GM20431 (cell line): ENCODE measurements around the gene SPOCK1.
"Not testable (repeated sequence)": the region's sequence is repeated elsewhere in the genome, so short reads cannot be mapped to it uniquely, and the experiment has no call there.

Experiments used
- in situ Hi-C: fragments of 300-500 bp; cut with MseI, MboI; formaldehyde crosslinking; loops from one replicate; pipeline ENCODE4 v1.15.0; 2020; ENCODE audit warnings: low sequenced_read_pairs; ENCODE audit not compliant: unreplicated experiment

Gene SPOCK1

DNA sequence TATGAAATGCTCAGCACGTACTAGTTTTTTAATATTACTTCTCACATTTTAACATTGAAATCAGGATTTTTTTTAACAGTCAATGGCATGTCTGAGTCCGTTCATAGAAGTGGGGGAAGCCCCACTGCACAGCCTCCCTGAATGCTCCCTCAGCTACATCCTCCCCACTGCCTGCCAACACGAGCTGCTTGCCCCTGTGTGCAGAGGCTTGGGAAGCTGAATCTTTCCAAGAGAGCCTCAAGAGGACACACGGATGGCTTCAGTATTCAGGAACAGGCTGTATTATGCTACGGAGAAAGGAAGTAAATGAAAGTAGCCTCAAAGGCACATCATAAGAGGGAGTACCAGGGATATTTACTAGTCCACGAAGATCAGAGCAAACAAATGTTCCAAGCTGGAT lies 248.7 kb downstream of the SPOCK1 start:
- in situ Hi-C loops: no loop called here

DNA sequence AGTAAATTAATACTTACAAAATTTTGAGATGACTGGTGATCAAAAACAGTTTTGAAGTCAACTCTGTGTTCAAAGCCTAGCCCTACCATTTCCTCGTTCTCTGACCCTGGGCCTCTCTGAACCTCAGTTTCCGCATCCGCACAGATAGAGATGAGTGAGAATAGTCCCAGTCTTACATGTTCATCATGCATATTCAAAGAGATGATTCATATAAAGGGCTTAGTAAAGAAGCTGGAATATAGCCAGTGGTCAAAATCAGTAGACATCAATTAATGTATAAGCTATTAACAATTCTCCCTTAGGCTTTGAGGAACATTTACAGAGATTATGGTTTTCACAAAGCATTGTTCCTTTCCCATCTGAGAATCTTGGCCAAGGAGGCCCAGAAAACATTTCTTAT lies 250.6 kb downstream of the SPOCK1 start:
- in situ Hi-C loops: no loop called here

DNA sequence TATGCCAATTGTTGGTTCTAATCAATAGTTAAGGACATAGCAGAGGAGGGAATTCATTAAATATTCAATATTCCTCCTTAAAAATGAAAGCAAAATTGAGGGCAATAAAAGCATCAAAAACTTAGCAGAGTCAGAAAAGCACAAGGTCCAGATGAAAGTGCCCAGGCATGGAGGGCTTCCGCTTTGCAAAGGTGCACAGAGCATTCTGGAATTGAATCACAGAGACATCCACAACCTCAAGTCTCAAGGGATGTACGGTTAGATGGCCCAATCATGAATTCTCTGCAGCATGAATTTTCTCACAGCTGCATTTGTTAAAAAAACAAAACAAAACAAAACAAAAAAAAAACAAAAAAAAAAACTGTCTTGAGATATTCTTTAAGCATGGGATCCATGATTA lies 253.7 kb downstream of the SPOCK1 start:
- in situ Hi-C loops: no loop called here

DNA sequence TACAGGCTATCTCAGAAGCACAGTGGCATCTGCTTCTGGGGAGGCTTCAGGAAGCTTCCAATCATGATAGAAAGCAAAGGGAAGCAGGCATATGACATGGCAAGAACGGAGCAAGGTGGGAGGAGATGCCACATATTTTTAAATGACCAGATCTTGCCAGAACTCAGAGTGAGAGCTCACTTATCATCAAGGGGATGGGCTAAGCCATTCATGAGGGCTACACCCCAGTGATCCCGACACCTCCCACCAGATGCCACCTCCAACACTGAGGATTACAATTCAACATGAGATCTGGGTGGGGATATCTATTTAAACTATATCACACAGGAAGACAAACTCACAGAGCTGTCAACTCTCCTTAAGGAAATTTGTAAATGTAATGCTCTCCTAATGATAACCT lies 258.8 kb downstream of the SPOCK1 start:
- in situ Hi-C loops: no loop called here

DNA sequence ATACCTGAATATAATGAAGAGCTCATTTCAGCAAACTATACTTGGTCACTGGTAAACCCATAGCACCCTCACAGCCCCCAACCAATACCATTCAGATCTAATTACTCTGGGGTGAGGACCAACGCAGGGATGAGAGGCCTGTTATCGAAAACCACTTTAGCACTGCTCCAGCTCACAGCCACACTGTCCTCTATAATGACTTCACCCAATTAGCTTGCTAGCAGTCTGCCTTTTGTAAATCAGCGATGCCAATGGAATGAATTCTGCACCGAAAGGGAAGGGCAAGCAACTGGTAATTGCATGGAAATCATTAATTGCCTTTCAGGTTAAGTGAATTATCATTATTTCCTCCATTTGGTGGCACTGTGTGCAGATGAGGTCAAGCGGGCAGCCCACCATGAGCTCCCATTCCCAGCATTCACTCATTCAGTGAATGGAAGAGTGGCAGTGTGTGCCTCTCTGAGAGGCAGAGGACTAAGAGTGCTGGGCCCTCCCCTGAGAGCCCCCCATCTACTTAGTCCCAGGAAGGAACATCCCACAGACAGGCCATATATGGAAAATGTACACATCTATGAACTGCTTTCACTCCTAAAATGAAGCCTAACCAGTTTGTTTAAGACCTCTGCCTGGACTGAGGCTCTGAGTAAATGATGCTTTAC lies 262.1 kb downstream of the SPOCK1 start:
- in situ Hi-C loops: no loop called here

DNA sequence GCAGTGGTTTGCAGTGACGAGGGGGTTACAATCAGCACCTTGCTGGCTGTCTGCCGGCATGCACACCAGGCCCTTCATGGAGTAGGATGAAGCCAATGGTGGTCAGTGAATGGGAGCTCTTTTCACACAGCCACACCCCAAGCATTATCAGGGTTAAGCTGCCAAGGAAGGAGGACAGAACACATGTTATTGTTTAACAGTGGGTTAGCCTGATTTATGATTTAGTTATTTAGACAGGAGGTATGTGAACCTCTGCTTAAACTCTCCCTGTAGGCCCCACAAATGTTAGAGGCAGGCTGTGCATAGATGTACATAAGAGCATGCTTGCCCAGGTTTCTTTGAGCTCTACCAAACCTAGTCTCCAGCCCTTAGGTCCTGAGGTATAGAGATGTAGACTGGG lies 262.9 kb downstream of the SPOCK1 start:
- in situ Hi-C loops: no loop called here

DNA sequence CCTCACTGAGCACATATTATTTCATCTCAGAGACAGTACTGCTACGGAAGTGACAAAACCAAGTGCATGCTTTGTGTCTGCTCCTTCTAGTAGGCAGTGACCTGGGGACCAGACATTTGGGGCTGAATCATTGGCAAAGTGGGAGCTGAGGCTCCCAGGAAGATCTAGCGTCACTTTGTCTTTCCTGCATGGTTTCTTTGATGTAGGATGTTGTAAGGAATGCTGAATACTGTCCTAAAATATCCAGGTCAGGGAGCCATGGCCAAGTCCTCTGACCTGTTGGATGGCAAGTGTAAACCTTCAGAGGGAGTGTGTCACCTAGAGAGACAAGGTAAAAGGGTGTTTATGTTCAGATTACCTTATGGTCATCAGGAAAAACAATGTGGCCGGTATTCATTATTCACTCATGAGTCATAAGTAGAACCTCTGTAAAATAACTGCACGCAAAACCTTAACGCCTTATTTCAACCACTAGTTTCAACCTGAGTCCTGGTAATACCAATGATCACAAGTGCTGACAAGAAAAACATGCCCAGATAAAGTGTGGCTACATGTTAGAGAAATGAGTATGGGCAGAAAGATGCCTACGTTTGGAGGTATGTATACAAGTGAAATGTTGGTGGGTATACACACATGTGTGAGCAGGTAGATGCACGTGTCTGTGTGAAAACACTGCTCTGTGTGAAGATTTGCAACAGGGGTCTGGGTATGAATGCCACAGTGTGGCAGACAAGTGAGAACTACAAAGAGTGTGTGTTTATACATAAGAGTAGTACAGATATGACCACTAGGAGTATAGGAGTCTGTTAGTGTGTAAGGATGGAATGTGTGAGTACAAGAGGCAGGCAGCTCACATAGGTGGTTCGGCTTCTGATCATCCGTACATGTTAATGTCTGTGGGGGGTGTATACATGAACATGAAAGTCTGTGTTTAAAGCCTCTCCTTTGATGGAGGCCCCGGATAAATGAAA lies 263.9 kb downstream of the SPOCK1 start:
- in situ Hi-C loops: no loop called here

DNA sequence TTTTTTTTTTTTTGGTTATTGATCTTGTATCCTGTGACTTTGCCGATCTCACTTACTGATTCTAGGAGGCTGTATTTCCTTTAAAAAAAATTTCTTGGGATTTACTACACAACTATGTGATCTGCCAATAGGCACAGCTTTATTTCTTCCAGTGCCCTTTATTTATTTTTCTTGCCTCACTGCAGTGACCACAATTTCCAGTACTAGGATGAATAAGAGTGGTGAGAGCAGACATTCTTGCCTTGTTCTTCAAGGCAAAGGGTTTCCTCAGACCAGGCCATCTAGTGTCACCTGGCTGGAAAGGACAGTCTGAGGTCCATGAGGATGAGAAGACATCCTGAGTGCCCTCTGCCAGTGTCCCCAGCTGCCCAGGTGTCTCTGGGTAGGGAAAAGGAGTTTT lies 265.4 kb downstream of the SPOCK1 start:
- in situ Hi-C loops: no loop called here

DNA sequence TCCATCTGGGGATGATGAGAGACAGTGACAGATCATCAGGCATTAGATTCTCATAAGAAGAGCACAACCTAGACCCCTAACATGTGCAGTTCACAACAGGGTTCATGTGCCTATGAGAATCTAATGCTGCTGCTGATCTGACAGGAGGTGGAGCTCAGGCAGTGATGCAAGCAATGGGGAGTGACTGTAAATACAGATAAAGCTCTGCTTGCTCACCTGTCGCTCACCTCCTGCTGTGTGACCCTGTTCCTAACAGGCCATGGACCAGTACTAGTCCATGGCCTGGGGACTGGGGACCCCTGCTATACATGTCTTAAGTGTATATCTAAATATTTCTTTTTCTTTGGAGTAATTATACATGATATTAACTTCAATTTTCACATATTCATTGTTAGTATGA lies 265.8 kb downstream of the SPOCK1 start:
- in situ Hi-C loops: not testable (repeated sequence)

DNA sequence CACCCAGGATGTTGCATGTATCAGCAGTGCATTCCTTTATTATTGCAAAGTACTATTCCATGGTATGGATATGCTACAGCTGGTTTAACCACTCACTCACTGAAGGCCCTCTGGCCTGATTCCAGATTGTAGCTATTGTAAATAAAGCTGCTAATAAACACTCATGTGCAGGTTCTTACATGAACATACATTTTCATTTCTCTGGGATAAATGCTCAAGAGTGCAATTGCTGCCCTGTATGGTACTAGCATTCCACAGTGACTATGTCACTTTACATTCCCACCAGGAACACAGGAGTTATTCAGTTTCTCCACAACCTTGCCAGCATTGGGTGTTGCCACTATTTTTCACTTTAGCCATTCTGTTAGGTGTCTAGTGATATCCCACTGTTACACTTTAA lies 267.6 kb downstream of the SPOCK1 start:
- in situ Hi-C loops: no loop called here

DNA sequence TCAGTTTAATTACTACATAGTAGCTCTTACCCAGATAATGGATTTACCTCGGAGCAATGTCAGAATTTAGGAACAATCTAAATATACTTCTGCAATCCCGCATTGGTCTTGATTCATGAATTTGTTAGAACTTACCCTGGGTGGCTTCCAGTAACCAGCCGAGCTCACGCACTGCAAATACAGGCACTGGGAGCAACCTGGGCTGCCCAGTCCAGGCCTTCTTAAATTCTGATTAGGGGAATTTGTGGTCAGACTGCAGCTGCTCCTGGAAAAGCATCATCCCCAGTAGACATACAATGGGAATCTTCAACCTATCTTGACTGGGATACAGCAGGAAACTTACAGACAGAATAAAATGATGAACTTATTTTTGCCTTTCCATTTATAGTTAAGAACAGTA lies 270.3 kb downstream of the SPOCK1 start:
- in situ Hi-C loops: no loop called here

DNA sequence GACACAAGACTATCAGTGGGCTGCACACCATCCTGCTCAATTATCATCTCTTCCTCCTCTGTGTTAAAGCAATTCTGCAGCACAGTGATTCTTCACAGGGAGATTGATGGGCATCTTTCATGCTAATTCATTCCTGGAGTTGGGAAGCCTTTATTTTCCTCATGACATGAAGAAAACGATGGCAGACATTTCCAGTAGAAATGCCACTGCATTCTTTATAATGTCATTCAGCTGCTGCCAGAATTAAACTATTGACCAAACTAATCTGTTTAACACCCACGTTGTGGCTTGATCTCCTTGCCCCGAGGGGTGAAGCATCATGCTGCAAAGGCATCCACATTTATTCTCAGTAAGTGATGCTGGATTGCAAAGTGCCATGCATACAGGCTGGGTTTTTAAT lies 273.0 kb downstream of the SPOCK1 start:
- in situ Hi-C loops: no loop called here

DNA sequence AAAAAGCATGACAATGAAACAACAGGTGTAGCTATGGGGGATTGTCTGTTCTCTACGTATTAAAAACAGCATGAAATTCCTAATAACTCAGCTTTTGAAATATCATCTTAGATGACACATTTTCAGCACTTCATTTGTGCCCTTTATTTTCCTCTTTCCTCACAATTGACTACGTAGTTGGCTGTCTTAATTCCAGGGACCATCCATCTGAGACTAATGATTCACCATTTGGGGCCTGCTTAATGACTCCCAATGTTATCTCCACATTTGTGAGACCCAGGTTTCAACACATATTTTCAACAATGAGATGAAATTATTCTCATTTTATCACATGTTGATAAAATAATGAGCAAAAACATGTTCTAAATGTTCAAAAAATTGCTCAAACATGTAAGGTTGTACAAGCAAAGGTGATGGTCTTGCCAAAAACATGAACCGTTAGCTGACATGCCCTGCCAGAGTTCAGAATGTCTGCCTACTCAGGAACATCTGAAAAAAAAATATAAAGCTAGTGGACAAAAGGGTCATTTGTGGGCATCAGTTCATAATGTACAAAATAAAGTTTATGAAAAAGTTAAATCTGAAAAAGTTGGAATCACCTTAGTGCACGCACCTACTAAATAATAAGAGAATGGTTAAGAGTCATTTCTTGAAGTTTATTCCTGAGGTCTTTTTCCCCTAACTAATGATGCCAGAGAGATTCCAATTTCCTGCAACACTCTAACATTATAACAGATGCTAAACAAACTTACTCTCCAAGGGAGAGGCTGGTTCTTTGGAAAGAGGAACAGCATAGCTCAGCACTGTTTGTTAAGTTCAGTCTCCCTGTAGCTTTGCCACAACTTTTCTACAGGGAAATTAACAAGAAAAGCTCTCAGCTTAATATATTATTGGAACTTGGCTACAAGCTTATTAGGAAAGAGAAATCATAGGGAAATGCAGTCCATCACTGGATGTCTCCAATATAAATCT lies 275.5 kb downstream of the SPOCK1 start:
- in situ Hi-C loops: no loop called here

DNA sequence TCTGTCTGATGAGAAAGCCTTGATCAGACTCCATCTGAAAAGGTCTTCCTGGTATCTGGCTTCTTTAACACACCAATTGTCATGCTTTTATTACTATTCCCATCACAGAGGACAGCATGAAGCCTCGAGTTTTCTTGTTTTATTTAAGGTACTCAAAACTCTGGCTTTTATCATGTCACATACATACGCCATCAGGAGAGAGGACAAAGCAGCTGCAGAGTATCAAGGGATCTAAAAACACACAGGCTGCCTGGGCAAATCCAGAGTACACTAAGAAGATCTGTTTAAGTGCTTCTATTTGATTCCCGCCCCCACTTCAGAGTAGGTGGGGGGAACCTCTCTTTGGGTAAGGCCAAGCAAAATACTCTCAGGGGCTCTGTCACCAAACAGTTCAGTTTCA lies 277.2 kb downstream of the SPOCK1 start:
- in situ Hi-C loops: no loop called here

DNA sequence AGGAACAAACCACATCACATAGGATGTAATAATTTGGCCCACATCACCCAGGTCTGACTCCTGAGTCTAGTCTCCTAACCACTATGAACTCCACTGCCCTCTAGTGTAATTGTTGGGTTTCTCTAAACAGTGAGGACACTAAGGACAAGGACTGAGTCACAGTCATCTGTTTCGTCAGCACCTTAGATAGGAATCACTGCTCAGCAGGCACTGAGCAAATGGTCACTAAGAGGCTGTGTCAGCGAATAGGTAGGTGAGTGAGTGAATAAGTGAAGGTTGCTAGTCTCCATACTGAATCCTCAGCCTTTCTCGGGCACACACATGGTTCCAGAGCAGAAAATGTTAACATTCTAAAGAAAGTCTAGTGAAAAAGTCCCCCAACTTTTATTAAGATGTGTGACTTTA lies 278.6 kb downstream of the SPOCK1 start:
- in situ Hi-C loops: no loop called here

DNA sequence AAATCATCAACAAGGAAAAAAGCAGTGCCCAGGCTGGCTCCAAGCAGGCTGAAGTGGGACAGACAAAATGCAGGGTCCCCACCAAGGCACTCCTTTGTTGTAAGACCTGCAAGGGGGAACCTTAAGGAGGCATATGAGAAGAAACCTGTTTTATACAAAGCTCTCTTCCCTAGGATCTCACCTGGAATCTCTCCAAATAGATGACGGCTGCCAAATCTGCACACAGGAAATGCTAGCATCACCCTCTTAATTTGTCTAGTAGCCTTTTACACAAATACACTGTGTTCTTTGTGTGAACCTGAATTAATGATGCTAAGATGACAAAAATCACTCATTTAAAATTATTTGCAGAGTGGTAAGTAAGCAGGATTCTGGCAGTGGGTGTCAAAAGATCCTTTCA lies 280.2 kb downstream of the SPOCK1 start:
- in situ Hi-C loops: no loop called here

DNA sequence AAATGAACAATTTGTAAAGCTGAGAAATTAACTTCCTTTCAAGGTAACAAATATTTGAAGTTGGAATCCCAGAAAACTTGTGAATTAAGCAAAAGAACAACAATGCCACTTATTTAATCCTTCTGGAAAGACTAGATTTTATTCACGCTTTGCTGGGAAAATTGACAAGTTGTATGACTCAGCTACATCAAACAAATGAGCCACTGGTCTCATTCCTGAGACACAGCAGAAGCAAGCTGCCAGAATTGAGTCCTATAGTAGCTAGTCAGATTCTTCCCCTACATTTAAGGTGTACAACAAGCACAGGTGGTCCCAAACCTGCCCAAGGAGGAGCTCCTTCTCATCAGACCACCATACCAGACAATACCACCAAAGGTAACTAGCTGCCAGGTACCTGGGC lies 280.7 kb downstream of the SPOCK1 start:
- in situ Hi-C loops: no loop called here

DNA sequence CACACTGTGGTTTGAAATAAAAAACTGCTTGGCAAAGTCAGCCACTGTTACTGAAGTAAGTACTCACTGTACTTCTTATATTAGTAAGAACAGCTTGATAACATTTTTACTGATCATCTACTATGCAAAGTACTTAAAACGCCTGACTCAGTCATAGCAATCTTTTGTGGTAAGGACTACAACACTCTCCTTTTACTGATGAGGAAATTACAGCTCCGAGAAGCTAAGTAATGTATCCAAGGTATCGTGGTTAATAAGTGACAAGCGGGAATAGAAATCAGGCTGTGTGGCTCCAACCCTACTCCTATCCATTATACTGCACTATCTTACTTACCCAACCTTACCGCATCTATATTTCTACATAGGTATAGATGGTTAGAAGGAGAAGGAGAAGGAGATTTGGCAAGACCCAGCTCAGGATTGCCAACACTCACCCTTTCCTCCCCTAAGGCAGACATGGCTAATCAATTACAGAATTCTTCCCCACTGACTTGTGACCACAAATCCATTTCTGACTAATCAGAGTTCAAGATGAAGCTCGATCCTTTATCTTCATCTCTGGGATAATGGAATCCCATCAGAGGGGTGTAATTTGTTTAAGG lies 281.4 kb downstream of the SPOCK1 start:
- in situ Hi-C loops: no loop called here

DNA sequence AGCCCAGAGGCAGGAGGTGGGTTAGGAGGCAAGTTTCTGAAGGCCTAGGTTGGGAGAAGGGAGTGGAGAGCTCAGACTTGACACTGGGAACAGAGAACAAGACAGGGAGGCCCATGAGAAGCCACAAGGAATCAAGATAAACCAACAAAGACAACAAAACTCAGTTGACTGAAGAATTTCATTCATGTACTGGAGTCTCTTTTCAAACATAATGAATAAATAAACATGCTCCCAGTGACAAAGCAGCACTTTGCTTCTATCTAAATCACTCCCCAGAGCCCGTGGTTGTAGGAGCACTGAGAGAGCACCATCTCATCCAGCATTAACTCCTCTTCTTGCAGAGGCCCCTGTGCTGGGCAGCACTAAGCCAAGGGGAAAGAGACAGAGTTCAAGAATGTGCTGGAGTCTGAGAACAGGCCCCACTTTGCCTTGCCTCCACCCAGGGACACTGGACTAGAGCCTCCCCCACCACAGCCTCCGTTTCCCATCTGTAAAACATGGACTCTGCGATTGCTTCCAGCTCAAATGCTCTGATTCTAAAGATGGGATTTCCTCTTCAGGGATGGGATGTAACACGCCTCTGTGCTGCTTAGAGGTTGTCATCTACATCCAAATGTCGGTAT lies 282.0 kb downstream of the SPOCK1 start:
- in situ Hi-C loops: no loop called here

DNA sequence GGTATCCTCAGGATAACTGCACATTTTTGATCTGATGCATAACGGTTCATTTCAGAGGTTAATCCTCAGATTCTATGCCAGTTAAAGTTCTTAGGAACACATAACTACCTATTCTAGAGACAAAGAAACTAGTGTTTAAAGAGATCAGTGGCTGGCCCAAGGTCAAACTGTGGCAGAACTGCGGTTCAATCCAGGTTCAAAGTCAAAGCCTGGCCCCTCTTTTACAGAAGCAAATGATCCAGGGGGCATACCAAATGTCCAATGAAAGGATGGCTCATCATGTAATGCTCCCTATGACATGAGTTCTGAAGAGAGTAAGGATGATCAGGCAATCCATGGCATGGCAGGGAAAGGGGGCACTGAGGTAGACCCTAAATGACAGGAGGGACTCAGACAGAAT lies 283.3 kb downstream of the SPOCK1 start:
- in situ Hi-C loops: no loop called here
